Fibroblast of lung (primary cell): ENCODE data around the gene B4GAT1. TPM values are rescaled to one million over a fixed set of nuclear protein-coding genes. Genes with fewer than 3 reads are reported as not detected.

ENCODE experiments used
- DNase-seq, 2 donors: peaks; one replicate each; pipeline versions ENCODE4 v3.0.0 to v3.0.0-alpha.2; 2010; ENCODE audit warnings: low read depth in 2 of 2
- H2AFZ ChIP-seq: 2 replicates; pipeline ENCODE4 v1.5.1; 2012; ENCODE audit warnings: low read length, control low read depth, inconsistent platforms
- H3K27ac ChIP-seq: 2 replicates; pipeline ENCODE4 v1.5.1; 2011; ENCODE audit warnings: low read length, control low read depth; ENCODE audit not compliant: insufficient read depth
- H3K27me3 ChIP-seq: 2 replicates; pipeline ENCODE4 v1.5.1; 2011; ENCODE audit warnings: mild to moderate bottlenecking, low read length; ENCODE audit not compliant: control insufficient read depth, insufficient read depth
- H3K36me3 ChIP-seq: 2 replicates; pipeline ENCODE4 v1.5.1; 2011; ENCODE audit warnings: low read length; ENCODE audit not compliant: control insufficient read depth, insufficient read depth
- H3K4me1 ChIP-seq: 2 replicates; pipeline ENCODE4 v1.5.1; 2011; ENCODE audit warnings: low read length; ENCODE audit not compliant: control insufficient read depth, insufficient read depth; ENCODE audit errors: extremely low read depth
- H3K4me2 ChIP-seq: 2 replicates; pipeline ENCODE4 v1.5.1; 2011; ENCODE audit warnings: low read length, control low read depth; ENCODE audit not compliant: insufficient read depth; ENCODE audit errors: extremely low read depth
- H3K4me3 ChIP-seq, 4 experiments: fragments of 200-600 bp in 1 of 4; sonication (generic) in 1 of 4; replicated peaks in 1 of 4; 2 replicates each; pipeline ENCODE4 v1.5.1; 2011 to 2016; ENCODE audit warnings: low read length in 4 of 4, low read depth in 3 of 4, mild to moderate bottlenecking in 3 of 4, control low read depth in 2 of 4, inconsistent platforms in 1 of 4, mixed read lengths in 1 of 4; ENCODE audit not compliant: insufficient read depth in 1 of 4; ENCODE audit errors: control extremely low read depth in 1 of 4
- H3K79me2 ChIP-seq: 2 replicates; pipeline ENCODE4 v1.5.1; 2012; ENCODE audit warnings: mild to moderate bottlenecking, low read length, inconsistent platforms; ENCODE audit not compliant: control insufficient read depth, insufficient read depth
- H3K9ac ChIP-seq: 2 replicates; pipeline ENCODE4 v1.5.1; 2011; ENCODE audit warnings: mild to moderate bottlenecking, low read length, control low read depth; ENCODE audit not compliant: insufficient read depth
- H3K9me3 ChIP-seq: 2 replicates; pipeline ENCODE4 v1.5.1; 2012; ENCODE audit warnings: low read depth, low read length; ENCODE audit not compliant: control insufficient read depth, insufficient read depth
- H4K20me1 ChIP-seq: 2 replicates; pipeline ENCODE4 v1.5.1; 2011; ENCODE audit warnings: low read length; ENCODE audit not compliant: control insufficient read depth, insufficient read depth; ENCODE audit errors: extremely low read depth
- EZH2 ChIP-seq: IDR thresholded peaks from 2 replicates; pipeline ENCODE4 v1.5.1; 2012; ENCODE audit warnings: low read length, control low read depth, mild to moderate bottlenecking; ENCODE audit errors: missing control alignments
- polyA plus RNA-seq, 2 donors: library from polyadenylated mRNA; depleted of rRNA in 1 of 2; stranded (reverse) in 1 of 2; unstranded in 1 of 2; fragments of >200 nt; gene quantifications; 2 replicates each; pipeline ENCODE4 v1.2.1, GENCODE V29; 2011 to 2012; ENCODE audit warnings: missing spikeins in 1 of 2
- total RNA-seq: library from RNA; depleted of rRNA; stranded (reverse); fragments of >200 nt; gene quantifications from 2 replicates; pipeline ENCODE4 v1.2.1, GENCODE V29; 2014
- TF ChIP-seq, protein P1 (sequence below), 2 donors: IDR thresholded peaks in 1 of 2; conservative IDR thresholded peaks in 1 of 2; 1 replicate in 1 of 2; 2 replicates in 1 of 2; pipeline ENCODE4 v1.5.1; 2011 to 2012; ENCODE audit warnings: low read length in 2 of 2, control low read depth in 1 of 2, inconsistent platforms in 1 of 2, low read depth in 1 of 2, mild to moderate bottlenecking in 1 of 2

B4GAT1 gene
- total and polyA plus RNA-seq, 2 donors (not counting 1 experiment from before 2014, with no cell fraction given) = 13.1 to 48.9 TPM

DNA sequence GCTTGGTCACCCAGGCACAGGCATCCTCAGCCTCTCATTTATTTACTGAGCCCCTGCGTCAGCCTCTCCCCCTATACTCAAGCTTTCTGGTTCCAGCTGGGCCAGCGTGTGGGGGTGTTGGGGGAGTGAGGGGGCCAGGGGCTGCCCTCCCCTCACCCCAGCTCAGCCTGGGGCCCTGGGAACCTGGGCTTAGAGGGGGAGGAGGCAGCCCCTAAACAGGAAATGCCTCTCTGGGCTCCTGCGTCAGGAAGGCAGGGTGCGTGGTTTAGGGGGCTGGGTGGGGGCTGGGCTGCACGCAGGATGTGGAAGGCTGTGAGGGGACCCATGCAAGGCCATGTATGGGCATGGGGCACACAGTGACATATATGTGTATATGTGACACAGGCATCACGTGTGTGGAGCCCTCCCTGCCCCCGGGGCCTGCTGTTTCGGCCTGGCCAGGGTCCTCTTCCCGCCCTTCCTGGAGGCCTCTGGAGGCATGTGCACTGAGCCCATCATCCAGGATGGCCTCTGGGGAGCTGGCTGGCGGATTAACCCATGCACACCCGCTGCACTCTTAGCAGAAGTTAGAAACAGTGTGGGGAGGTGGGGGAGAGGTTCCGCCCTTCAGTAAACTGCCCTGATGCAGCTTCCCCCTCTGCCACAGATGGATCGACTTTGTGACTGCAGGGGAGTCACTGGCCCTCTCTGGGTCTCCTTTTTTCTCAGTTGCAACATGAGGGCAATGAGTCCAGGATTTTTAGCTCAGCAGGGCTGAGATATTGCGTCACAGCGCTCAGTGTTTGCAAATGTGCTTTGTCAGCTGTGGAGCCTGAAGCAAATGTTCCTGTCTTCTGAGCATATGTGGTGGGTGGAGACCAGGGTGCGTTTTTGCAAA is 29.5 kb downstream of the B4GAT1 start:
- H3K4me1 ChIP-seq = peaks cover 24% of the 10 kb centered on the region
- H3K4me2 ChIP-seq = peak overlapping the region; percentile 17

DNA sequence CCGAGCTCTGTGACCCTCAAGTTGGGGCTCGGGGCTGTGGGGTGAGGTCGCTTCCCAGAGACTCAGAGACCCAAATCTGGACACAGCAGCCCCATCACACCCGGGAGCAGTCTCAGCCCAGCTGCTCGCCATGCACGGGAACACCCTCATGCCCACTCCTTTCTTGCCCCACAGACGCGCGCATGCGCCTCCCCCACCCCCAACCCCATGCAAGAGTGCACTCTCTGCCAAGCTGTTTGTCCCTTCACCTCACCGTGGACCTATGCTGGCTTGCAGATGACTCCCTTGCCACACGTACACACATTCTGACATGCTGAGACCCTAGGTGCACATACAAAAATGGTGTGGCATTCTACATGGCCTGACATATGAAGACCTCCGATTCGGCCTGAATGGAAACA is 30.1 kb downstream of the B4GAT1 start:
- H3K79me2 ChIP-seq = peaks cover 33% of the 10 kb centered on the region
- H3K9ac ChIP-seq = peak overlapping the region; percentile 35
- H3K4me2 ChIP-seq = peak overlapping the region; percentile 66
- H4K20me1 ChIP-seq = no peaks in the 10 kb centered on the region
- DNase-seq = peak; percentile 20 to 81
- no peaks in the 10 kb centered on the region for H3K9me3 ChIP-seq
- peaks cover 7% of the 10 kb centered on the region for H3K36me3 ChIP-seq
- no peaks in the 10 kb centered on the region for H3K27me3 ChIP-seq
- H3K4me1 ChIP-seq = peaks cover 20% of the 10 kb centered on the region
- no peak overlapping the region for H2AFZ ChIP-seq
- peak overlapping the region in 1 of 4 experiments; percentile 90 for H3K4me3 ChIP-seq
- peak overlapping the region; percentile 84 for H3K27ac ChIP-seq
- TF ChIP-seq EZH2 = no peak
- TF ChIP-seq, protein P1, sequence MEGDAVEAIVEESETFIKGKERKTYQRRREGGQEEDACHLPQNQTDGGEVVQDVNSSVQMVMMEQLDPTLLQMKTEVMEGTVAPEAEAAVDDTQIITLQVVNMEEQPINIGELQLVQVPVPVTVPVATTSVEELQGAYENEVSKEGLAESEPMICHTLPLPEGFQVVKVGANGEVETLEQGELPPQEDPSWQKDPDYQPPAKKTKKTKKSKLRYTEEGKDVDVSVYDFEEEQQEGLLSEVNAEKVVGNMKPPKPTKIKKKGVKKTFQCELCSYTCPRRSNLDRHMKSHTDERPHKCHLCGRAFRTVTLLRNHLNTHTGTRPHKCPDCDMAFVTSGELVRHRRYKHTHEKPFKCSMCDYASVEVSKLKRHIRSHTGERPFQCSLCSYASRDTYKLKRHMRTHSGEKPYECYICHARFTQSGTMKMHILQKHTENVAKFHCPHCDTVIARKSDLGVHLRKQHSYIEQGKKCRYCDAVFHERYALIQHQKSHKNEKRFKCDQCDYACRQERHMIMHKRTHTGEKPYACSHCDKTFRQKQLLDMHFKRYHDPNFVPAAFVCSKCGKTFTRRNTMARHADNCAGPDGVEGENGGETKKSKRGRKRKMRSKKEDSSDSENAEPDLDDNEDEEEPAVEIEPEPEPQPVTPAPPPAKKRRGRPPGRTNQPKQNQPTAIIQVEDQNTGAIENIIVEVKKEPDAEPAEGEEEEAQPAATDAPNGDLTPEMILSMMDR (conservative IDR thresholded peaks at IDR 0.05 in 1 of 2, IDR thresholded peaks at IDR 0.05 in 1 of 2; ENCODE audit: low read depth in 1 of 2, low read length in 2 of 2) = no peak

More for the DNA sequence above, 29.5 kb downstream of the B4GAT1 start:
- Histone ChIP-seq H3K36me3 (peaks cover 7% of the 10 kb centered on the region), H3K79me2 (peaks cover 33% of the 10 kb centered on the region), H4K20me1 (no peaks in the 10 kb centered on the region), H3K9me3 (no peaks in the 10 kb centered on the region), H3K27ac (peak overlapping the region; percentile 84), H3K4me3 (peak overlapping the region in 1 of 4 experiments; percentile 90), H3K27me3 (no peaks in the 10 kb centered on the region), H2AFZ (no peak overlapping the region), H3K9ac (peak overlapping the region; percentile 55)
- DNase-seq = peak; percentile 48 to 98
- TF ChIP-seq, protein P1 (conservative IDR thresholded peaks at IDR 0.05 in 1 of 2, IDR thresholded peaks at IDR 0.05 in 1 of 2; ENCODE audit: low read depth in 1 of 2, low read length in 2 of 2) = no peak
- TF ChIP-seq EZH2 = no peak

DNA sequence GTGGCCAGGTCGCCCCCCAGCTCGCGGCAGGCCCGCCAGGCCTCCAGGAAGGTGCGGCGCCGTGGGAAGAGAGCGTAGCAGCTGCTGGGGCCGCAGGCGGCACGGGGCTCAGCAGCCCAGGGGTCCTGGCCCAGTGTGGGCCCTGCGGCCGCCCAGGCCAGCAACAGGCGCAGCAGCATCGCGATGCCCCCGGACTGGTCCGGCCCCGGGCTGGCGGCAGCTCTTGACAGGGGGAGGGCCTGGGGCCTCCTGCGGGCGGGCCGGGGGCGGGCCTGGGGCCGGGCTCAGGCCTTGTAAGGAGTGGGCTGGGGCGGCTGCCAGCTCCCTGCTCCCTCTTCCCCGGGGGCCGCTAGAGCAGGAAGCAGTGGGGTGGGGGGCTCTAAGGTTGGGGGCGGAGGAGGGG is 30.6 kb downstream of the B4GAT1 start, which contains the start of gene CD248:
Gene CD248, minus strand, starts transcription at position 196 of the 403 bp plus-strand sequence. Its CDS starts 17 bp downstream, at position 179.
- H3K9ac ChIP-seq = peak within 1 kb of the TSS; percentile 85
- no peaks in the 10 kb centered on the region for H3K27me3 ChIP-seq
- H3K4me1 ChIP-seq = peaks cover 19% of the 10 kb centered on the region

More for the DNA sequence above, 30.6 kb downstream of the B4GAT1 start, which contains the start of gene CD248:
- Histone ChIP-seq H2AFZ (no peak within 1 kb of the TSS), H3K9me3 (no peaks in the 10 kb centered on the region), H3K79me2 (peaks cover 33% of the 10 kb centered on the region), H3K4me2 (peak within 1 kb of the TSS; percentile 99), H3K36me3 (peaks cover 7% of the 10 kb centered on the region), H4K20me1 (no peaks in the 10 kb centered on the region), H3K27ac (peak within 1 kb of the TSS; percentile 97), H3K4me3 (peak within 1 kb of the TSS; percentile 66 to 90 (median 82))
- DNase-seq = peak; percentile 66 to 89
- TF ChIP-seq, protein P1 (conservative IDR thresholded peaks at IDR 0.05 in 1 of 2, IDR thresholded peaks at IDR 0.05 in 1 of 2; ENCODE audit: low read depth in 1 of 2, low read length in 2 of 2) = no peak
- TF ChIP-seq EZH2 = no peak
